CD8-positive, alpha-beta memory T cell (primary cell): ENCODE results near the gene NEB. TPM values are rescaled to one million over a fixed set of nuclear protein-coding genes. Genes with fewer than 3 reads are reported as not detected.

Experiments
- CTCF ChIA-PET: fragments of 350-600 bp; sonication (Branson Sonifier 250); formaldehyde crosslinking; loops from one replicate; lab custom pipeline; 2021; ENCODE audit warnings: antibody characterized with exemption; lab: Charles Lee
- POLR2A ChIA-PET: fragments of 350-600 bp; sonication (Branson Sonifier 250); formaldehyde crosslinking; loops from one replicate; lab custom pipeline; 2021; ENCODE audit warnings: antibody characterized with exemption; lab: Charles Lee
- DNase-seq, 5 donors: peaks; one replicate each; pipeline versions ENCODE4 v3.0.0 to v3.0.0-alpha.2; 2020 to 2022; ENCODE audit warnings: mixed read lengths in 1 of 5
- H3K27ac ChIP-seq: one replicate; pipeline ENCODE4 v1.7.0; 2013; ENCODE audit warnings: low read depth, mild to moderate bottlenecking, low read length, moderate library complexity
- H3K27me3 ChIP-seq: 2 replicates; pipeline ENCODE4 v1.7.0; 2013; ENCODE audit warnings: low read length, mild to moderate bottlenecking; ENCODE audit not compliant: insufficient read depth, poor library complexity, severe bottlenecking
- H3K36me3 ChIP-seq: 2 replicates; pipeline ENCODE4 v1.7.0; 2013; ENCODE audit warnings: mild to moderate bottlenecking, low read length, moderate library complexity; ENCODE audit not compliant: insufficient read depth
- H3K4me1 ChIP-seq: 2 replicates; pipeline ENCODE4 v1.7.0; 2013; ENCODE audit warnings: mild to moderate bottlenecking, low read length, moderate library complexity; ENCODE audit not compliant: insufficient read depth
- H3K4me3 ChIP-seq: 2 replicates; pipeline ENCODE4 v1.7.0; 2013; ENCODE audit warnings: mild to moderate bottlenecking, low read length
- H3K9me3 ChIP-seq: 2 replicates; pipeline ENCODE4 v1.7.0; 2013; ENCODE audit warnings: mild to moderate bottlenecking, low read length
- H3K27ac Mint-ChIP-seq, 8 donors: one replicate each; pipeline ENCODE4 v1.8.0; 2020 to 2021; ENCODE audit warnings: mixed read lengths in 8 of 8, mild to moderate bottlenecking in 6 of 8, inconsistent platforms in 3 of 8, moderate library complexity in 3 of 8
- H3K27me3 Mint-ChIP-seq, 2 donors: one replicate each; pipeline ENCODE4 v1.8.0; 2020 to 2021; ENCODE audit warnings: mixed read lengths in 2 of 2, mild to moderate bottlenecking in 1 of 2, moderate library complexity in 1 of 2
- H3K36me3 Mint-ChIP-seq, 3 donors: one replicate each; pipeline ENCODE4 v1.8.0; 2020 to 2021; ENCODE audit warnings: mixed read lengths in 3 of 3, inconsistent platforms in 1 of 3, mild to moderate bottlenecking in 1 of 3
- H3K4me1 Mint-ChIP-seq, 3 donors: one replicate each; pipeline ENCODE4 v1.8.0; 2020 to 2021; ENCODE audit warnings: mixed read lengths in 3 of 3, inconsistent platforms in 1 of 3, mild to moderate bottlenecking in 1 of 3
- H3K4me3 Mint-ChIP-seq, 7 donors: one replicate each; pipeline ENCODE4 v1.8.0; 2020 to 2021; ENCODE audit warnings: mixed read lengths in 7 of 7, mild to moderate bottlenecking in 6 of 7, moderate library complexity in 4 of 7, inconsistent platforms in 2 of 7
- H3K9me3 Mint-ChIP-seq, 5 donors: one replicate each; pipeline ENCODE4 v1.8.0; 2020 to 2022; ENCODE audit warnings: mixed read lengths in 5 of 5, mild to moderate bottlenecking in 3 of 5, moderate library complexity in 2 of 5, inconsistent platforms in 1 of 5
- polyA plus RNA-seq: library from polyadenylated mRNA; unstranded; fragments of 300-500 nt; fragmentation: Illumina TruSeq; gene quantifications from one replicate; pipeline ENCODE4 v1.2.3, GENCODE V29; 2021
- total RNA-seq, 2 experiments: library from RNA; stranded (reverse); gene quantifications; one replicate each; pipeline ENCODE4 v1.2.3, GENCODE V29; 2021

Gene NEB
- total and polyA plus RNA-seq, 3 experiments from 2014 or later: 0.10 to 0.31 (median 0.29) TPM

GRCh38 chr2:151777487-151777886 lies 43.2 kb upstream of the NEB start:
- H3K4me1 ChIP-seq: no peaks in the 10 kb centered on the region
- H3K36me3 ChIP-seq: peaks cover 6% of the 10 kb centered on the region
- Mint-ChIP-seq H3K27ac (no peak overlapping the region), H3K36me3 (peaks cover 35 to 51% (median 40%) of the 10 kb centered on the region in 3 donors), H3K27me3 (no peaks in the 10 kb centered on the region), H3K4me3 (no peak overlapping the region), H3K9me3 (peaks cover 0 to 11% (median 3%) of the 10 kb centered on the region in 5 donors), H3K4me1 (peaks cover 0 to 2% (median 0%) of the 10 kb centered on the region in 3 donors)
- H3K4me3 ChIP-seq: no peak overlapping the region
- DNase-seq: no peak
- ChIA-PET CTCF (no interaction called here), POLR2A (no interaction called here)
- no peaks in the 10 kb centered on the region for H3K27me3 ChIP-seq
- H3K9me3 ChIP-seq: no peaks in the 10 kb centered on the region
- no peak overlapping the region for H3K27ac ChIP-seq

GRCh38 chr2:151776367-151776766 lies 42.1 kb upstream of the NEB start:
- Histone ChIP-seq H3K36me3 (peaks cover under 1% of the 10 kb centered on the region), H3K9me3 (no peaks in the 10 kb centered on the region), H3K4me1 (no peaks in the 10 kb centered on the region), H3K4me3 (no peak overlapping the region), H3K27ac (no peak overlapping the region), H3K27me3 (no peaks in the 10 kb centered on the region)
- no peak overlapping the region for H3K4me3 Mint-ChIP-seq
- peaks cover 32 to 48% (median 41%) of the 10 kb centered on the region in 3 donors for H3K36me3 Mint-ChIP-seq
- no peak for DNase-seq
- no peaks in the 10 kb centered on the region for H3K27me3 Mint-ChIP-seq
- peak overlapping the region in 1 of 8 donors; percentile 80 for H3K27ac Mint-ChIP-seq
- H3K9me3 Mint-ChIP-seq: peaks cover 0 to 11% (median 3%) of the 10 kb centered on the region in 5 donors
- ChIA-PET POLR2A (no interaction called here), CTCF (no interaction called here)
- H3K4me1 Mint-ChIP-seq: peaks cover 0 to 2% (median 0%) of the 10 kb centered on the region in 3 donors

GRCh38 chr2:151775057-151775740 lies 40.9 kb upstream of the NEB start:
- Mint-ChIP-seq H3K27ac (no peak overlapping the region), H3K9me3 (peaks cover 0 to 11% (median 3%) of the 10 kb centered on the region in 5 donors), H3K4me1 (peaks cover 0 to 2% (median 0%) of the 10 kb centered on the region in 3 donors), H3K4me3 (no peak overlapping the region), H3K27me3 (no peaks in the 10 kb centered on the region), H3K36me3 (peaks cover 32 to 48% (median 44%) of the 10 kb centered on the region in 3 donors)
- POLR2A ChIA-PET: no interaction called here
- H3K4me1 ChIP-seq: no peaks in the 10 kb centered on the region
- no peaks in the 10 kb centered on the region for H3K27me3 ChIP-seq
- CTCF ChIA-PET: no interaction called here
- no peak overlapping the region for H3K27ac ChIP-seq
- H3K36me3 ChIP-seq: no peaks in the 10 kb centered on the region
- no peak for DNase-seq
- no peaks in the 10 kb centered on the region for H3K9me3 ChIP-seq
- no peak overlapping the region for H3K4me3 ChIP-seq

GRCh38 chr2:151774506-151774905 lies 40.2 kb upstream of the NEB start:
- H3K9me3 ChIP-seq: no peaks in the 10 kb centered on the region
- H3K36me3 ChIP-seq: no peaks in the 10 kb centered on the region
- Mint-ChIP-seq H3K27ac (no peak overlapping the region), H3K4me1 (peaks cover 0 to 2% (median 0%) of the 10 kb centered on the region in 3 donors), H3K9me3 (peaks cover 0 to 8% (median 4%) of the 10 kb centered on the region in 5 donors), H3K36me3 (peaks cover 28 to 48% (median 37%) of the 10 kb centered on the region in 3 donors), H3K4me3 (no peak overlapping the region), H3K27me3 (no peaks in the 10 kb centered on the region)
- no peaks in the 10 kb centered on the region for H3K27me3 ChIP-seq
- H3K4me1 ChIP-seq: no peaks in the 10 kb centered on the region
- no peak for DNase-seq
- ChIA-PET CTCF (no interaction called here), POLR2A (no interaction called here)
- no peak overlapping the region for H3K4me3 ChIP-seq
- H3K27ac ChIP-seq: no peak overlapping the region

- no peak for DNase-seq
- peaks cover 6% of the 10 kb centered on the region for H3K4me1 ChIP-seq
- H3K27me3 ChIP-seq: no peaks in the 10 kb centered on the region
- H3K36me3 ChIP-seq: no peaks in the 10 kb centered on the region
- ChIA-PET POLR2A (no interaction called here), CTCF (no interaction called here)
- Mint-ChIP-seq H3K4me1 (peaks cover 0 to 5% (median 0%) of the 10 kb centered on the region in 3 donors), H3K36me3 (peaks cover 16 to 29% (median 20%) of the 10 kb centered on the region in 3 donors), H3K4me3 (no peak overlapping the region), H3K9me3 (peaks cover 0 to 6% (median 0%) of the 10 kb centered on the region in 5 donors), H3K27ac (peak overlapping the region in 2 of 8 donors; percentile 43 to 52), H3K27me3 (no peaks in the 10 kb centered on the region)
- no peak overlapping the region for H3K27ac ChIP-seq
- H3K4me3 ChIP-seq: no peak overlapping the region
- H3K9me3 ChIP-seq: no peaks in the 10 kb centered on the region
Measured at GRCh38 chr2:151771599-151772358, 37.5 kb upstream of the NEB start.

- ChIA-PET CTCF (no interaction called here), POLR2A (no interaction called here)
- H3K27me3 ChIP-seq: no peaks in the 10 kb centered on the region
- H3K36me3 Mint-ChIP-seq: peaks cover 8 to 21% (median 14%) of the 10 kb centered on the region in 3 donors
- H3K4me3 Mint-ChIP-seq: no peak overlapping the region
- no peak overlapping the region for H3K27ac ChIP-seq
- no peak for DNase-seq
- peaks cover 6 to 11% (median 6%) of the 10 kb centered on the region in 3 donors for H3K4me1 Mint-ChIP-seq
- H3K4me1 ChIP-seq: peaks cover 10% of the 10 kb centered on the region
- peaks cover 0 to 6% (median 0%) of the 10 kb centered on the region in 5 donors for H3K9me3 Mint-ChIP-seq
- H3K36me3 ChIP-seq: no peaks in the 10 kb centered on the region
- H3K27ac Mint-ChIP-seq: peak overlapping the region in 1 of 8 donors; percentile 51
- H3K4me3 ChIP-seq: no peak overlapping the region
- no peaks in the 10 kb centered on the region for H3K27me3 Mint-ChIP-seq
- H3K9me3 ChIP-seq: no peaks in the 10 kb centered on the region
Measured at GRCh38 chr2:151770995-151771394, 36.7 kb upstream of the NEB start.

GRCh38 chr2:151769606-151770005 lies 35.3 kb upstream of the NEB start:
- peak overlapping the region in 2 of 8 donors; percentile 9 to 29 for H3K27ac Mint-ChIP-seq
- H3K36me3 ChIP-seq: no peaks in the 10 kb centered on the region
- ChIA-PET POLR2A (no interaction called here), CTCF (no interaction called here)
- H3K4me1 Mint-ChIP-seq: peaks cover 12 to 17% (median 12%) of the 10 kb centered on the region in 3 donors
- DNase-seq: no peak
- H3K9me3 Mint-ChIP-seq: peaks cover 0 to 6% (median 0%) of the 10 kb centered on the region in 5 donors
- no peak overlapping the region for H3K27ac ChIP-seq
- no peak overlapping the region for H3K4me3 Mint-ChIP-seq
- H3K4me1 ChIP-seq: peaks cover 10% of the 10 kb centered on the region
- H3K9me3 ChIP-seq: no peaks in the 10 kb centered on the region
- H3K27me3 Mint-ChIP-seq: no peaks in the 10 kb centered on the region
- H3K27me3 ChIP-seq: no peaks in the 10 kb centered on the region
- H3K36me3 Mint-ChIP-seq: peaks cover 2 to 19% (median 9%) of the 10 kb centered on the region in 3 donors
- no peak overlapping the region for H3K4me3 ChIP-seq

GRCh38 chr2:151767536-151767935 lies 33.3 kb upstream of the NEB start:
- Histone ChIP-seq H3K4me3 (no peak overlapping the region), H3K4me1 (peaks cover 10% of the 10 kb centered on the region), H3K27me3 (no peaks in the 10 kb centered on the region), H3K27ac (peak overlapping the region; percentile 56), H3K9me3 (no peaks in the 10 kb centered on the region), H3K36me3 (no peaks in the 10 kb centered on the region)
- H3K9me3 Mint-ChIP-seq: peaks cover 0 to 6% (median 0%) of the 10 kb centered on the region in 5 donors
- ChIA-PET POLR2A (no interaction called here), CTCF (no interaction called here)
- H3K27ac Mint-ChIP-seq: no peak overlapping the region
- peaks cover 12 to 17% (median 12%) of the 10 kb centered on the region in 3 donors for H3K4me1 Mint-ChIP-seq
- H3K36me3 Mint-ChIP-seq: peaks cover 2 to 19% (median 18%) of the 10 kb centered on the region in 3 donors
- DNase-seq: no peak
- H3K27me3 Mint-ChIP-seq: no peaks in the 10 kb centered on the region
- no peak overlapping the region for H3K4me3 Mint-ChIP-seq
